Ishikawa (cell line): ENCODE measurements around the gene TMEM89.

Source experiments
- CEBPB ChIP-seq: IDR thresholded peaks from 2 replicates; pipeline ENCODE4 v1.6.1; 2012
- CREB1 ChIP-seq: IDR thresholded peaks from 2 replicates; pipeline ENCODE4 v1.6.1; 2012; ENCODE audit warnings: low read depth
- EGR1 ChIP-seq: IDR thresholded peaks from 2 replicates; pipeline ENCODE4 v1.6.1; 2012
- EP300 ChIP-seq: IDR thresholded peaks from 2 replicates; pipeline ENCODE4 v1.6.1; 2012; ENCODE audit warnings: borderline replicate concordance
- FOXM1 ChIP-seq: IDR thresholded peaks from 2 replicates; pipeline ENCODE4 v1.6.1; 2012; ENCODE audit warnings: low read depth, borderline replicate concordance
- MAX ChIP-seq: IDR thresholded peaks from 2 replicates; pipeline ENCODE4 v1.6.1; 2012
- NFIC ChIP-seq: IDR thresholded peaks from 2 replicates; pipeline ENCODE4 v1.6.1; 2012
- RAD21 ChIP-seq: IDR thresholded peaks from 2 replicates; pipeline ENCODE4 v1.6.1; 2012; ENCODE audit warnings: low read depth
- REST ChIP-seq: IDR thresholded peaks from 2 replicates; pipeline ENCODE4 v1.6.1; 2012; ENCODE audit warnings: low read depth, mild to moderate bottlenecking
- TAF1 ChIP-seq: IDR thresholded peaks from 2 replicates; pipeline ENCODE4 v1.6.1; 2012; ENCODE audit warnings: low read depth, mild to moderate bottlenecking
- TCF12 ChIP-seq: IDR thresholded peaks from 2 replicates; pipeline ENCODE4 v1.6.1; 2012; ENCODE audit warnings: low read depth
- TEAD4 ChIP-seq: IDR thresholded peaks from 2 replicates; pipeline ENCODE4 v1.6.1; 2012
- USF1 ChIP-seq: IDR thresholded peaks from 2 replicates; pipeline ENCODE4 v1.6.1; 2012
- YY1 ChIP-seq: IDR thresholded peaks from 2 replicates; pipeline ENCODE4 v1.6.1; 2012; ENCODE audit warnings: low read depth
- ZBTB7A ChIP-seq: IDR thresholded peaks from 2 replicates; pipeline ENCODE4 v1.6.1; 2012; ENCODE audit warnings: low read depth

TMEM89 gene

GRCh38 chr3:48651771-48652170 lies 30.2 kb upstream of the TMEM89 start:
- TF ChIP-seq MAX (no peak), FOXM1 (no peak), YY1 (no peak), TAF1 (no peak), USF1 (no peak), NFIC (no peak), RAD21 (no peak), EGR1 (no peak), CEBPB (no peak), TCF12 (no peak), CREB1 (no peak)

- TF ChIP-seq USF1: no peak
- no peak for TF ChIP-seq EP300
- no peak for TF ChIP-seq YY1
- TF ChIP-seq EGR1: no peak
- no peak for TF ChIP-seq MAX
- TF ChIP-seq TCF12: no peak
- no peak for TF ChIP-seq TAF1
- no peak for TF ChIP-seq REST
- no peak for TF ChIP-seq NFIC
- no peak for TF ChIP-seq CREB1
- TF ChIP-seq ZBTB7A: no peak
- TF ChIP-seq TEAD4: no peak
- TF ChIP-seq CEBPB: no peak
- no peak for TF ChIP-seq FOXM1
- TF ChIP-seq RAD21: no peak
These were observed 29.2 kb upstream of the TMEM89 start for GRCh38 chr3:48650723-48651122.

- TF ChIP-seq EP300: no peak
- no peak for TF ChIP-seq YY1
- no peak for TF ChIP-seq TAF1
- TF ChIP-seq CEBPB: no peak
- TF ChIP-seq MAX: no peak
- TF ChIP-seq ZBTB7A: no peak
- TF ChIP-seq TCF12: no peak
- no peak for TF ChIP-seq USF1
- TF ChIP-seq REST: no peak
- no peak for TF ChIP-seq FOXM1
- TF ChIP-seq NFIC: no peak
- TF ChIP-seq EGR1: no peak
- no peak for TF ChIP-seq TEAD4
- TF ChIP-seq CREB1: no peak
- no peak for TF ChIP-seq RAD21
These were observed 26.8 kb upstream of the TMEM89 start for GRCh38 chr3:48648188-48648850.

GRCh38 chr3:48647714-48648113 lies 26.1 kb upstream of the TMEM89 start:
- TF ChIP-seq TAF1 (no peak), REST (no peak), TCF12 (no peak), ZBTB7A (no peak)
